HG03066 (cell line): Measurements from ENCODE around the gene KIF25.

Experiments
- ATAC-seq: cut with Tn5 transposase; IDR thresholded peaks from one replicate; pipeline ENCODE4 v1.9.1; 2021; ENCODE audit warnings: low read depth; ENCODE audit not compliant: unreplicated experiment

The KIF25 gene

DNA sequence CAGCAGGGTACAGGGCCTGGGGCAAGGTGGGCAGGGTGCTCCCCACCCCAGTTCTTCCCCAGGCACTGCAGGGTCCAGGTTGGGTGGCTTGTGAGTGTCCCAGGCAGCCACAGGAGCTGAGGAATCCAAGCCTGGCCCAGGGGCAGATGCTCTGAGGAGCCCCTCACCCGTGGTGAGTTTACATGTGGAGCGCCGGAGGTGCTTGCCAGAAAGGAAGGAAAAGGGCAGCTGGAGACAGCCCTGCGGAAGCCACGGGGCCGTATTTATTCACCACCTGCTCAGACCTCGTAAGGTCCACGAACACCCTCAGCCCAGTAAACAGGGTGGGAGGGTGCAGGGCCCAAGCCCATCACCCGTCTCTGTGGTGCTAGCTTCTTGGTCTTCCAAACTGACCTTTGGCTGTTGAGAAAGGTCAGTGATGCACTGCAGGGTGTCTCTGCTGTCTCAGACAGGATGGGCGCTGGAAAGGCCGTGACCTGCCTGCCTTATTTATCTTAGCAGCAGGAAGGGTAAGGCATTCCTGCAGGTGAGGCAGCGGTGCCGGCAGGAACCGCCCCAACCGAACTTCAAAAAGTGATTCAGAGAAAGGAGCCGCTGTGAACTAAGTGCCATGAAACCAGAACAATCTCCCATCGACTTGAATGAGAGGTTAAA, 85.5 kb downstream of the KIF25 start:
- ATAC-seq = no peak

GRCh38 chr6:168083514-168083885, 86.0 kb downstream of the KIF25 start:
- ATAC-seq = no peak

DNA sequence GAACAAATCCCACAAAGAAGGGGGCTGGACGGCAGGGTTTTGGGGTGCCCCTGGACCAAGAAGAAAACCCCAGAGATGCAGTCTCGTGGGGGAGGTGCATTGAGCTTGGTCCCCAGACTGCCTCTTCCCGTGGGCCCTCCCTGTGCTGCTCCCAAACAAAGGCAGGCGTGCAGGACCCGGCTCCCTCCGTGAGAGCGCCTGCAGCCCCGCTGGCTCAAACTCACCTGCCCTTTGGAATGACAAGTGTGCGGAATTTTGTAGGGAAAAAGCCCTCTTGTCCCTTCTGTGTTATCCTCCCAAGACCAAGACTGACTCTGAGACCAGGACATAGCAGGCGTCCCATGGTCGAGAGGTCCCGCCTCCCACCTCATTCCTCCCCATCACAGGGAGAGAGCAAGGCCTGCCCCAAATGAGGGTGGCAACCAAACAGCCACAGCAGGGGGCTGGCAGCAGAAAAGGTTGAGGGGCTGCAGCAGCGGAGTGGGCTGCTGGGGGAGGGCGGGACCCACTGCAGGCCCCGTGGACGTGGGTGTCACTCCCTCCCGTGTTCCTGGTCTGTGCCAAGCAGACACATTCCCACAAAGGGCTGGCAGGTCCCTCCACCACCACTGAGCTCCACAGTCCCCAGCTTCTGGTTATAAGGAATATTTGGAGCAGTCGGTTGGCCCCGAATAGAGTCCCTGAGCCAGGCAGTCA, 87.1 kb downstream of the KIF25 start:
- no peak for ATAC-seq

DNA sequence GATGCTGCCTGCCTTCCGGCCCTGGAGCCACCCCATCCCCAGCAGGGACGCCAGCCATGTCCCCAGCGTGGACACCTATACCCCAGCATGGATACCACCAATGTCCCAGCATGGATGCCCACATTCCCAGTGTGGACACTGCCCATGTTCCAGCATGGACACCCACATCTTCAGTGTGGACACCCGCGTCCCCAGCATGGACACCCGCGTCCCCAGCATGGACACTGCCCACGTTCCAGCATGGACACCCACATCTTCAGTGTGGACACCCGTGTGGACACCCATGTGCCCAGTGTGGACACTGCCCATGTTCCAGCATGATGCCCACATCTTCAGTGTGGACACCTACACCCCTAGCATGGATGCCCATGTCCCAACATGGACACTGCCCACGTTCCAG, 88.6 kb downstream of the KIF25 start:
- ATAC-seq = no peak

DNA sequence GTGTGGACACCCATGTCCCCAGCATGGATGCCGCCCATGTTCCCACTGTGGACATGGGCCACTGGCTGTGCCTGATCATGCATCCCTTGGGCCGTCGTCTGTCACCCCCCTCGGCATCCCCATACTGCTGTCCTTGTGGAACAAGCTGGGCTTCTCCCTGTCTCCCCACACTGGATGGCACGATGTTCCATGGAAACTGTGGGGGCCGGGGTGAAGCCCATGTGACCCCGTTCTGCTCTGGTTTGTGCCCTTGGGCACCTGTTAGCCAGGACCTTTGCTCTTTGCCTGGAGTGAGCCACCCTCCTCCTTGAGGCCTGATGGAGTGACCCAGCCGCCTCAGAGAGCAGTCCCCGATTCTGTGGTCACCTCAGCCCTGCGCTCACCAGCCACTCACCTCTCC, 89.1 kb downstream of the KIF25 start:
- no peak for ATAC-seq

DNA sequence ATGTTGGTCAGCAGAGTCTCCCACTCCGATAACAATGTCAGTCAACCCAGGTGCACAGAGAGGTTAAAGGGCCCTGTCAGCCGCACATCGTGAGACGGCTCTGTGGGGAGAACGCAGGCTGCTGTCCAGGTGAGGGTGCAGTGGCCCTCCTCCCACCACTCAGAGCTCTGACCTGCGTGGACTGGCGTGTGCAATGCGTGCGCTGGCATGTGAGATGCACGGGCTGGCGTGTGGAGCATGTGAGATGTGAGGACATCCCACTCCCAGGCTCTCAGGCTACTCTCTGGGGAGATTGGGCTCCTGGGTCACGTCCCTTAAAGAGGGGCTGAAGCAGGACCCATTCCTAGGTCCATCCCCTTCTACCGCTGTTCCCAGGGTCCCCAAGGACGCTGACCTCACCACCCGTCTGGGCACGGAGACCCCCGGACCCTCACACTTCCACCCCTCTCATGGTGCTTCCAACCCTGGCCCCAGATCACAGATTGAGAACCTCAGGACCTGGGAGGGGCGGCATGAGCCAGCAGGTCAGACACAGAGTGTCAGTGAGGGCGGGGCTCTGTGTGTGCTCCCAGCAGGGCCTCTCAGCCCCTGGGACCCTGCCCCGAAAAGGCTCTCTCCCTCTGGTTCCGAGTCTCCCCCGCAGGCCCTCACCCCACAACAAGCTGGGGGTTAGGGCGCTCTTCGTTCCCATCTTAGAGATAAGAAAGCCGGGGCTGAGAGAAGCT, 90.1 kb downstream of the KIF25 start:
- ATAC-seq = no peak

- no peak for ATAC-seq
These were observed 90.9 kb downstream of the KIF25 start for GRCh38 chr6:168088161-168089053.

- no peak for ATAC-seq
These were observed 92.0 kb downstream of the KIF25 start for GRCh38 chr6:168089186-168090063.

DNA sequence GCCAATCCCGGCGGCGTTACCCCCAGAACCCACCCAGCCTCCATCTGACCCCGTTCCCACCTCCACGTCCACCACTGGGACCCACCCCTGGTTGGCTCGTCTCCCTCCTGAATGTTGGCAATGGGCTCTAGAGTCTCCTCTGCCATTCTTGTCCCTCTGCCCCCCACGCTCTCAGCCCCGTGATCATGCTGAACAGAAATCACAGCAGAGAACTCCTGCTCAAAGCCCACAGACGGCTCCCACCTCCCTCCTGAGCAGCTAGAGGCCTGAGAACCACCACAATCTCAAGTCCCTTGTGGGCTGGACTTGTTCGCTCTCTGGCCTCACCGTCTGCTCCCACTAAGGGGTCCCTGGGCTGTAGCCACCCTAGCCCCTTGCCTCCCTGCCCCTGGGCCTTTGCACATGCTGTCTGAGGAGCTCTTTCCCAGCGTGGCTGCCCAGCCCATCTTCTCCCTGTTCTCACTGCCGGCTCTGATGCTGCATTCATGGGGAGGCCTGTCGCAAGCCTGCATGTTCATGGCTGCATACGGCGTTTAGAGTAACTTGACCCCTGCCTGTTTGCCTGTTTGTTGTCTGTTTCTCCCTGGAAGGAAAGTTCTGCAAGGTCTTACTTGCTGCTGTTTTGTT, 92.7 kb downstream of the KIF25 start:
- no peak for ATAC-seq

- no peak for ATAC-seq
These were observed 93.2 kb downstream of the KIF25 start for GRCh38 chr6:168090706-168091105.

GRCh38 chr6:168091381-168092264, 94.2 kb downstream of the KIF25 start:
- ATAC-seq = no peak

GRCh38 chr6:168092541-168092940, 95.1 kb downstream of the KIF25 start:
- no peak for ATAC-seq

GRCh38 chr6:168093071-168093505, 95.6 kb downstream of the KIF25 start:
- no peak for ATAC-seq

DNA sequence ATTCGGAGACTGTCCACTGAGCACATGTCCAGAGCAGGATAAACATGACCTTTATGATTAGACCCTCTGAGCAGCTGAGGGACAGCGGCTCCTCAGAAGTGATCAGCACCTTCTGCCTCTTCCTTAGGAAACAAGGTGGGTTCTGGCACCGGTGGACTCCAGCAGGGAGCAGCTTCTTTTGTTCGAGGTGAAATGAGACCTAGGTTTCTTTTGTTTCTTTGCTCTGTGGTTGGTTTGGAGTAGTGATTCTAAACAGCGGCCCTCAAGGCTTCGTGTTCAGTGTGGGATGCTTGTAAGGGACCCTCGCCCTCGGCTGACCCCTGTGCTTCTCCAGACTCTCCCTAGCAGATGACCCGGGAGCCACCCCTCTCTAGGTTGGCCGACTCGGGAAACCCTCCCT, 96.2 kb downstream of the KIF25 start:
- no peak for ATAC-seq
